ENCODE data around the gene PROX1. TPM values are rescaled to one million over a fixed set of nuclear protein-coding genes. Genes with fewer than 3 reads are reported as not detected.

PROX1 gene
- total RNA-seq, 1 donor from 2014 or later = 5.0 TPM

- H3K27me3 Mint-ChIP-seq (ENCODE audit: insufficient read depth, low read depth) = no peaks in the 10 kb centered on the region
- no peak overlapping the region for H3K9ac ChIP-seq
- no peak overlapping the region for H3K27ac Mint-ChIP-seq
- no peaks in the 10 kb centered on the region for H4K20me1 ChIP-seq (ENCODE audit: low read depth)
- H3K36me3 Mint-ChIP-seq = no peaks in the 10 kb centered on the region
- no peak overlapping the region for H3K4me3 ChIP-seq
- H3K36me3 ChIP-seq = no peaks in the 10 kb centered on the region
- H3K4me1 ChIP-seq = no peaks in the 10 kb centered on the region
- H3K4me2 ChIP-seq = no peak overlapping the region
- no peaks in the 10 kb centered on the region for H3K79me2 ChIP-seq (ENCODE audit: low read depth)
- H3K27ac ChIP-seq = no peak overlapping the region
- TF ChIP-seq EZH2 (IDR thresholded peaks at IDR 0.05) (no peak), EZH2phosphoT487 (IDR thresholded peaks at IDR 0.05) (no peak)
- TF ChIP-seq, protein P1, sequence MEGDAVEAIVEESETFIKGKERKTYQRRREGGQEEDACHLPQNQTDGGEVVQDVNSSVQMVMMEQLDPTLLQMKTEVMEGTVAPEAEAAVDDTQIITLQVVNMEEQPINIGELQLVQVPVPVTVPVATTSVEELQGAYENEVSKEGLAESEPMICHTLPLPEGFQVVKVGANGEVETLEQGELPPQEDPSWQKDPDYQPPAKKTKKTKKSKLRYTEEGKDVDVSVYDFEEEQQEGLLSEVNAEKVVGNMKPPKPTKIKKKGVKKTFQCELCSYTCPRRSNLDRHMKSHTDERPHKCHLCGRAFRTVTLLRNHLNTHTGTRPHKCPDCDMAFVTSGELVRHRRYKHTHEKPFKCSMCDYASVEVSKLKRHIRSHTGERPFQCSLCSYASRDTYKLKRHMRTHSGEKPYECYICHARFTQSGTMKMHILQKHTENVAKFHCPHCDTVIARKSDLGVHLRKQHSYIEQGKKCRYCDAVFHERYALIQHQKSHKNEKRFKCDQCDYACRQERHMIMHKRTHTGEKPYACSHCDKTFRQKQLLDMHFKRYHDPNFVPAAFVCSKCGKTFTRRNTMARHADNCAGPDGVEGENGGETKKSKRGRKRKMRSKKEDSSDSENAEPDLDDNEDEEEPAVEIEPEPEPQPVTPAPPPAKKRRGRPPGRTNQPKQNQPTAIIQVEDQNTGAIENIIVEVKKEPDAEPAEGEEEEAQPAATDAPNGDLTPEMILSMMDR (IDR thresholded peaks at IDR 0.05) = no peak
- H2AFZ ChIP-seq (replicated peaks) = no peak overlapping the region
- no peak overlapping the region for H3K4me3 Mint-ChIP-seq
- DNase-seq (ENCODE audit: low spot score) = no peak
- H3K9me3 ChIP-seq (ENCODE audit: low read depth) = no peaks in the 10 kb centered on the region
- H3K4me1 Mint-ChIP-seq = no peaks in the 10 kb centered on the region
- no peaks in the 10 kb centered on the region for H3K9me3 Mint-ChIP-seq
- H3F3A ChIP-seq (ENCODE audit: low read depth) = no peaks in the 10 kb centered on the region
- H3K27me3 ChIP-seq = no peaks in the 10 kb centered on the region
These were observed 35.9 kb upstream of the PROX1 start for GRCh38 chr1:213951876-213952275.

DNA sequence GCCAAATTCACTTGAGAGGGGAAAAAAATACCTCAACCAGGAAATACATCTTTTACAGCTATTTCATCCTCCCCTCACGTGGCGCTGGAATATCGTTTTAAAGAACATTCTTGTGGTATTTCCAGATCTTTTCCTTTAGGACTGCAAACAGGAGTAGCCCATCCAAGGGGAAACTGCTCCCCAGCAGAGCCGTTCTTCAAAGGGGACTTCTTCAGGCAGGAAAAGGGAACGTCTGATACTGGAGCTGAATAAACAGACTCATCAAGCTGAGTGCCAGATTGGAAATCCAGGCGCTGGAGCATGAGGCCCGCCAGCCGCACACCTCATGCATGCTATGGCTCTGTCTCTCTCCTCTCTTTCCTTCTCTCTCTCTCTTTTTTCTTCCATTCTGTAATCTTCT, 34.0 kb upstream of the PROX1 start:
- Mint-ChIP-seq H3K27ac (no peak overlapping the region), H3K36me3 (no peaks in the 10 kb centered on the region), H3K9me3 (no peaks in the 10 kb centered on the region), H3K27me3 (ENCODE audit: insufficient read depth, low read depth) (no peaks in the 10 kb centered on the region), H3K4me1 (no peaks in the 10 kb centered on the region), H3K4me3 (no peak overlapping the region)
- no peaks in the 10 kb centered on the region for H3K79me2 ChIP-seq (ENCODE audit: low read depth)
- no peak overlapping the region for H2AFZ ChIP-seq (replicated peaks)
- no peaks in the 10 kb centered on the region for H3F3A ChIP-seq (ENCODE audit: low read depth)
- no peak overlapping the region for H3K27ac ChIP-seq
- no peaks in the 10 kb centered on the region for H3K4me1 ChIP-seq
- TF ChIP-seq EZH2phosphoT487 (IDR thresholded peaks at IDR 0.05) (no peak), EZH2 (IDR thresholded peaks at IDR 0.05) (no peak)
- TF ChIP-seq, protein P1 (IDR thresholded peaks at IDR 0.05) = no peak
- H3K27me3 ChIP-seq = no peaks in the 10 kb centered on the region
- H3K4me2 ChIP-seq = no peak overlapping the region
- H3K4me3 ChIP-seq = no peak overlapping the region
- no peak for DNase-seq (ENCODE audit: low spot score)
- no peaks in the 10 kb centered on the region for H3K9me3 ChIP-seq (ENCODE audit: low read depth)
- no peaks in the 10 kb centered on the region for H3K36me3 ChIP-seq
- H4K20me1 ChIP-seq (ENCODE audit: low read depth) = no peaks in the 10 kb centered on the region
- no peak overlapping the region for H3K9ac ChIP-seq

DNA sequence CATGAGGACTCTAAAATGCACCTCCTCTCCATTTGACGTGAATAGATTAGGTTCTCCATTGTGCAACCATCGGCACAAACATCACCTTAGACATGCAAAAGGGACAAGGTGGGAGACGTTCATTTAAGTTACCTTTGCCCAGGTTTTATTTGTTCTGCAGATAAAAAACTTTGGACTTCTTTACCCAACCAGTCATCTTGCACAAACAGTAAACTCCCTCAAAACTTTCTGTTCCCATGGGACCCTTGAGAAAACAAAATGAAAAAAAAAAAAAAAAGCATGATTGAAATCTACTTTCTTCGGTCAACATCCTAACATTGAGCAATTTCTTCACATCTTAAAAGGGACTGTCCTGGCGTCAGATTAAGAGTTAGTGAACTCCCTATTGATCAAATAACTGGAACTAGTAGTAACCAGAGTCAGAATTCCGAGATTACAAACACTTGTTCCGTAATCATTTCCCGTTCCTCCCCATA, 31.4 kb upstream of the PROX1 start:
- Histone ChIP-seq H3K27ac (no peak overlapping the region), H3K36me3 (no peaks in the 10 kb centered on the region), H3F3A (ENCODE audit: low read depth) (no peaks in the 10 kb centered on the region), H3K27me3 (no peaks in the 10 kb centered on the region), H3K4me1 (no peaks in the 10 kb centered on the region), H3K9me3 (ENCODE audit: low read depth) (no peaks in the 10 kb centered on the region), H3K4me2 (no peak overlapping the region), H4K20me1 (ENCODE audit: low read depth) (no peaks in the 10 kb centered on the region), H3K9ac (no peak overlapping the region), H2AFZ (replicated peaks) (no peak overlapping the region), H3K4me3 (no peak overlapping the region), H3K79me2 (ENCODE audit: low read depth) (no peaks in the 10 kb centered on the region)
- peaks cover 3% of the 10 kb centered on the region for H3K27me3 Mint-ChIP-seq (ENCODE audit: insufficient read depth, low read depth)
- H3K4me1 Mint-ChIP-seq = no peaks in the 10 kb centered on the region
- no peaks in the 10 kb centered on the region for H3K9me3 Mint-ChIP-seq
- H3K4me3 Mint-ChIP-seq = no peak overlapping the region
- H3K36me3 Mint-ChIP-seq = no peaks in the 10 kb centered on the region
- no peak for TF ChIP-seq EZH2 (IDR thresholded peaks at IDR 0.05)
- TF ChIP-seq EZH2phosphoT487 (IDR thresholded peaks at IDR 0.05) = no peak
- TF ChIP-seq, protein P1 (IDR thresholded peaks at IDR 0.05) = no peak
- DNase-seq (ENCODE audit: low spot score) = no peak
- H3K27ac Mint-ChIP-seq = no peak overlapping the region

Data from neural progenitor cell (in vitro differentiated cells).